Hematopoietic multipotent progenitor cell treated with erythropoietin and hydrocortisone succinate and interleukin-3 and kit ligand, for 15 days (in vitro differentiated cells): ENCODE measurements around the gene CCDC197.

Source experiments
- DNase-seq: peaks from one replicate; pipeline ENCODE4 v3.0.0-alpha.2; 2015; ENCODE audit warnings: low spot score

Gene CCDC197

GRCh38 chr14:94000267-94000666, 3.2 kb downstream of the CCDC197 start:
- no peak for DNase-seq

GRCh38 chr14:94001016-94001415, 3.9 kb downstream of the CCDC197 start:
- no peak for DNase-seq

- peak; percentile 61 for DNase-seq
These were observed 4.6 kb downstream of the CCDC197 start for GRCh38 chr14:94001501-94002396.

GRCh38 chr14:94003397-94003796, 6.3 kb downstream of the CCDC197 start:
- DNase-seq = no peak

GRCh38 chr14:94004015-94004414, 6.9 kb downstream of the CCDC197 start:
- DNase-seq = no peak

- DNase-seq = no peak
These were observed 8.4 kb downstream of the CCDC197 start for GRCh38 chr14:94005324-94006073.

- no peak for DNase-seq
These were observed 11.1 kb downstream of the CCDC197 start for GRCh38 chr14:94008234-94008633.

- DNase-seq = no peak
These were observed 12.7 kb downstream of the CCDC197 start for GRCh38 chr14:94009767-94010166.

GRCh38 chr14:94010625-94011024, 13.5 kb downstream of the CCDC197 start:
- no peak for DNase-seq

- no peak for DNase-seq
These were observed 14.7 kb downstream of the CCDC197 start for GRCh38 chr14:94011795-94012194.

- no peak for DNase-seq
These were observed 17.3 kb downstream of the CCDC197 start for GRCh38 chr14:94014382-94014781.

GRCh38 chr14:94015223-94015622, 18.1 kb downstream of the CCDC197 start:
- DNase-seq = no peak

GRCh38 chr14:94016446-94016976, 19.4 kb downstream of the CCDC197 start:
- no peak for DNase-seq

GRCh38 chr14:94018308-94018707, 21.2 kb downstream of the CCDC197 start:
- DNase-seq = no peak

- DNase-seq = no peak
These were observed 22.2 kb downstream of the CCDC197 start for GRCh38 chr14:94019329-94019728.

GRCh38 chr14:94020267-94020666, 23.2 kb downstream of the CCDC197 start:
- no peak for DNase-seq

- DNase-seq = no peak
These were observed 23.9 kb downstream of the CCDC197 start for GRCh38 chr14:94021001-94021400.

- DNase-seq = no peak
These were observed 24.5 kb downstream of the CCDC197 start for GRCh38 chr14:94021416-94022157.

GRCh38 chr14:94022532-94023411, 25.7 kb downstream of the CCDC197 start:
- no peak for DNase-seq

GRCh38 chr14:94024549-94024948, 27.4 kb downstream of the CCDC197 start:
- DNase-seq = no peak

- DNase-seq = no peak
These were observed 28.6 kb downstream of the CCDC197 start for GRCh38 chr14:94025720-94026119.
